Measurements from ENCODE around the gene MAFG. TPM values are rescaled to one million over a fixed set of nuclear protein-coding genes. Genes with fewer than 3 reads are reported as not detected.
"Not testable (repeated sequence)": the region's sequence is repeated elsewhere in the genome, so short reads cannot be mapped to it uniquely, and the experiment has no call there.

Gene MAFG
- total RNA-seq, 2 donors from 2014 or later, result 16.0 to 20.4 TPM

DNA sequence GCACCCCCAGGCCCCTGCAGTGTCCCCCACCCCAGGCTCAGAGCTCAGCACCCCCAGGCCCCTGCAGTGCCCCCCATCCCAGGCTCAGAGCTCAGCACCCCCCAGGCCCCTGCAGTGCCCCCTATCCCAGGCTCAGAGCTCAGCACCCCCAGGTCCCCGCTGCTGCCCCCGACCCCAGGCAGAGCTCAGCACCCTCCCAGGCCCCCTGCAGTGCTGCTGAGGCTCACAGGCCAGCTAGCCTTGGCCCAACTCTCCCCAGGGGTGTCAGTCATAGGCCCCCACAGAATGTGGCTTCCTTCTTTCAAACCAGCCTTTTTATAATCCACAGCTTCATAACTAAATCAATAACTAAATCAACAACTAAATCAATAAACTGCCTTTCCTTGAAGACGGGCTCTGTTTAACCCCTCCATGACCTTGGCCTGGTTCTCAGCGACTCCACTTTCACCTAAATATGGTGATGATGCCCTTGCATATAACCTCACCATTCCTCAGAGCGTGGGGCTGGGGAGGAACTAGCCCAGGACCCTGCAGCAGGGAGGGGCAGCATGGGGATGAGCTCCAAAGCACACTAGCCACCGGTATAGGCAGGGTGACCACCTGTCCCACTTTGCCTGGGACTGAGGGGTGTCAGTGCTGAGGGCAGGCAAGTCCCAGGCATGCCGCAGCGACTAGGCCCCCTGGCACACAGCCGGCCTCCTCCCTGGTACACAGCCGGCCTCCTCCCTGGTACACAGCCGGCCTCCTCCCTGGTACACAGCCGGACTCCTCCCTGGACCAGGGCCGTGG lies 28.4 kb upstream of the MAFG start:
- Histone ChIP-seq H3K9me3 (no peaks in the 10 kb centered on the region), H3K27me3 (peaks cover 23% of the 10 kb centered on the region), H3K9ac (ENCODE audit: low read depth in 2 of 2, low read length in 2 of 2) (no peak overlapping the region), H3K27ac (no peak overlapping the region), H3K36me3 (no peaks in the 10 kb centered on the region), H3K4me1 (peaks cover 8% of the 10 kb centered on the region), H3K4me3 (no peak overlapping the region)
- TF ChIP-seq, protein P1, sequence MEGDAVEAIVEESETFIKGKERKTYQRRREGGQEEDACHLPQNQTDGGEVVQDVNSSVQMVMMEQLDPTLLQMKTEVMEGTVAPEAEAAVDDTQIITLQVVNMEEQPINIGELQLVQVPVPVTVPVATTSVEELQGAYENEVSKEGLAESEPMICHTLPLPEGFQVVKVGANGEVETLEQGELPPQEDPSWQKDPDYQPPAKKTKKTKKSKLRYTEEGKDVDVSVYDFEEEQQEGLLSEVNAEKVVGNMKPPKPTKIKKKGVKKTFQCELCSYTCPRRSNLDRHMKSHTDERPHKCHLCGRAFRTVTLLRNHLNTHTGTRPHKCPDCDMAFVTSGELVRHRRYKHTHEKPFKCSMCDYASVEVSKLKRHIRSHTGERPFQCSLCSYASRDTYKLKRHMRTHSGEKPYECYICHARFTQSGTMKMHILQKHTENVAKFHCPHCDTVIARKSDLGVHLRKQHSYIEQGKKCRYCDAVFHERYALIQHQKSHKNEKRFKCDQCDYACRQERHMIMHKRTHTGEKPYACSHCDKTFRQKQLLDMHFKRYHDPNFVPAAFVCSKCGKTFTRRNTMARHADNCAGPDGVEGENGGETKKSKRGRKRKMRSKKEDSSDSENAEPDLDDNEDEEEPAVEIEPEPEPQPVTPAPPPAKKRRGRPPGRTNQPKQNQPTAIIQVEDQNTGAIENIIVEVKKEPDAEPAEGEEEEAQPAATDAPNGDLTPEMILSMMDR (IDR thresholded peaks at IDR 0.05), result no peak
- DNase-seq, result no peak
- intact Hi-C loops (cut with DNase I), result loop anchor here (5.0 kb wide), 1 partner anchor 201 kb away; no protein-coding TSS in a partner anchor

DNA sequence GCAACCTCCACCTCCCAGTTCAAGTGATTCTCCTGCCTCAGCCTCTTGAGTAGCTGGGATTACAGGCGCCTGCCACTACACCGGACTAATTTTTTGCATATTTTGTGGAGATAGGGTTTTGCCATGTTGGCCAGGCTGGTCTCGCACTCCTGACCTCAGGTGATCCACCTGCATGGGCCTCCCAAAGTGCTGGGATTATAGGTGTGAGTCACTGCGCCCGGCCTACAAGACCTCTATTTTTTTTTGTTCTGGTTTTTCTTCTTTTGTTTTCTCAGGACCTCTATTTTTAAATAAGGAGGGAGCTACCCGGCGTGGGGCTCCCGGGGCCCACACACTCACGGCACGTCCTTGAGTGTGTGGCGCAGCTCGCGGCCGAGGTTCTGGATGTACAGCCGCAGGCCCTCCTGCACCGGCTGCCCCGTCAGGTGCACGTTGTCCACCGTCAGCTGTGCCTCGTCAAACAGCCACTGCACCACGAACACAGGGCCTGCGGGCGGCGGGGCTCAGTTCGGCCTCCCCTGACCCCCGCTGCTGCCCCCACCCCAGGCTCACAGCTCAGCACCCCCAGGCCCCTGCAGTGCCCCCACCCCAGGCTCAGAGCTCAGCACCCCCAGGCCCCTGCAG lies 27.6 kb upstream of the MAFG start:
- TF ChIP-seq, protein P1 (IDR thresholded peaks at IDR 0.05), result no peak
- peaks cover 17% of the 10 kb centered on the region for H3K27me3 ChIP-seq
- no peaks in the 10 kb centered on the region for H3K9me3 ChIP-seq
- no peak for DNase-seq
- peaks cover 4% of the 10 kb centered on the region for H3K4me1 ChIP-seq
- intact Hi-C loops (cut with DNase I), result loop anchor here (5.0 kb wide), 1 partner anchor 202 kb away; no protein-coding TSS in a partner anchor
- no peak overlapping the region for H3K27ac ChIP-seq
- H3K4me3 ChIP-seq, result no peak overlapping the region
- H3K9ac ChIP-seq (ENCODE audit: low read depth in 2 of 2, low read length in 2 of 2), result no peak overlapping the region
- H3K36me3 ChIP-seq, result no peaks in the 10 kb centered on the region

DNA sequence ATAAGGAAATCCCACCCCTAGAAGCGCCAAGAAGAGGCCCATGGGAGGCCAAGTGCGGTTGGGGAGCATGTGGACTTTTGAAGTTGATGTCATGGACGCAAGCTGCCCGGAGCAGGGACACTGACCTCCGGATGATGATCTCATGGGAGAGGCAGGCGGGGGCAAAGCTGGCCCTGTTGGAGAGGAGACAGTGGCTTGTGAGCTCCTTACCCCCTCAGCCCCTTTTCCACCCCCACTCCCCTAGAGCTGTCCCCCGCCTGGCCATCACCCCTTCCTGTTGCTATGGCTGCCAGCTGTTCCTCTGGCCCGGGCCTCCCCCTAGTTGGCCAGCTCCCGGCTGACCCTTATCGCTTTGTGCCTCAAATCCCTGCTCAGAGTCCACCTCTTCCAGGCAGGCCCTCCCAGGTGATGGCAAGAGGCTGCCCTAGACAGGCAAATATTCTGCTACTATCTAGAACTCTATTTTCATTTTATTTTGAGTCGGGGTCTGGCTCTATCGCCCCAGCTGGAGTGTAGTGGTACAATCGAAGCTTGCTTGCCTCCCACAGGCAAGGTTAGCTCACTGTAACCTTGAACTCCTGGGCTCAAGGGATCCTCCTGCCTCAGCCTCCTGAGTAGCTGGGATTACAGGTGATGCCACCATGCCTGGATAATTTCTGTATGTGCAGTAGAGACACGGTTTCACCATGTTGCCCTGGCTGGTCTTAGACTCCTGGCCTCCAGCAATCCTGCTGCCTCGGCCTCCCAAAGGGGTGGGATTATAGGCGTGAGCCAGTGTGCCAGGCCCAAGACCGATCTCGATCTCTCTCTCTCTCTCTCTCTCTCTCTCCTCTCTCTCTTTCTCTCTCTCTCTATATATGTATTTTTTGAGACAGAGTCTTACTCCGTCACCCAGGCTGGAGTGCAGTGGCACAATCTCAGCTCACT lies 26.9 kb upstream of the MAFG start:
- no peak for DNase-seq
- TF ChIP-seq, protein P1 (IDR thresholded peaks at IDR 0.05), result no peak
- Histone ChIP-seq H3K27ac (no peak overlapping the region), H3K9me3 (no peaks in the 10 kb centered on the region), H3K27me3 (peaks cover 12% of the 10 kb centered on the region), H3K4me1 (no peaks in the 10 kb centered on the region), H3K9ac (ENCODE audit: low read depth in 2 of 2, low read length in 2 of 2) (no peak overlapping the region), H3K4me3 (no peak overlapping the region), H3K36me3 (no peaks in the 10 kb centered on the region)
- intact Hi-C loops (cut with DNase I), result loop anchor here (5.0 kb wide), 1 partner anchor 203 kb away; no protein-coding TSS in a partner anchor

DNA sequence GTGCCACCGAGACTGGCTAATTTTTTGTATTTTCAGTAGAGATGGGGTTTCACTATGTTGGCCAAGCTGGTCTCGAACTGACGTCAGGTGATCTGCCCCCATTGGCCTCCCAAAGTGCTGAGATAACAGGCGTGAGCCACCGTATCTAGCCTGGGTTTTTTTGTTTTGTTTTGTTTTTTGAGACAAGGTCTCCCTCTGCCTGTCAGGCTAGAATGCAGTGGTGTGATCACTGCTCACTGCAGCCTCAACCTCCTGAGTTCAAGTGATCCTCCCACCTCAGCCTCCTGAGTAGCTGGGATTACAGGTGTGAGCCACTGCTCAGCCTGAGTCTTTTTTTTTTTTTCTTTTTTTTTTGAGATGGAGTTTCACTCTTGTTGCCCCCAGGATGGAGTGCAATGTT lies 25.9 kb upstream of the MAFG start:
- H3K27me3 ChIP-seq; H3K9ac ChIP-seq (ENCODE audit: low read depth in 2 of 2, low read length in 2 of 2); DNase-seq; H3K27ac ChIP-seq; H3K36me3 ChIP-seq; H3K4me3 ChIP-seq; intact Hi-C loops (cut with DNase I); H3K4me1 ChIP-seq; H3K9me3 ChIP-seq: not testable (repeated sequence)

DNA sequence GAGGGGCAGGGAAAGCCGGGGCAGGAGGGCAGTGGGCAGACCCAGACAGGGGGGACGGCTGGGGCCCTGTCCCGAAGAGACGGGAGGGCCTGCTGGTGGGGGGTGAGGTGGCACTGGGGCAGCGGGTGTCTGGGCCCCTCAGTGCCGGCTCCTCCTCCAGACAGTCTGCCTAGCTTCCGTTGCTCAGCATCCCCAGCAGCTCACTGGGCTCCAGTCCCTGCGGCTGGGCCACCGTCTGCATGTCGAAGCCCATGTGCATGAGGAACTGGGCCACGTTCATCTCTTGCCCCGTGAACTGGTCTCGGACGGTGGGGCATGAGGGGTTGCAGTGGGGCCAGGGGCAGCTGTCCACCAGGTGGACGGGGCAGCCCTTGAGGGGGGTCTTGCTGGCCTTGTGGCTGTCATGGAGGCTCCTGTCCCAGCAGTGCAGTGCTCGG lies 25.3 kb upstream of the MAFG start:
- Histone ChIP-seq H3K27me3 (no peaks in the 10 kb centered on the region), H3K4me3 (no peak overlapping the region), H3K36me3 (no peaks in the 10 kb centered on the region), H3K9me3 (no peaks in the 10 kb centered on the region), H3K27ac (no peak overlapping the region), H3K9ac (ENCODE audit: low read depth in 2 of 2, low read length in 2 of 2) (no peak overlapping the region), H3K4me1 (no peaks in the 10 kb centered on the region)
- DNase-seq, result no peak
- TF ChIP-seq, protein P1 (IDR thresholded peaks at IDR 0.05), result no peak
- intact Hi-C loops (cut with DNase I), result no loop called here
